Small intestine (tissue), 7 donors: ENCODE results near the gene KMT5B. TPM values are rescaled to one million over a fixed set of nuclear protein-coding genes. Genes with fewer than 3 reads are reported as not detected.

Source experiments
- DNase-seq, 2 donors: peaks; one replicate each; pipeline versions ENCODE4 v3.0.0 to v3.0.0-alpha.2; 2013
- FAIRE-seq: peaks from 2 replicates; lab custom pipeline; 2012; peaks lifted over from hg19 to GRCh38; lab: Jason Lieb, UNC
- H3K27ac ChIP-seq, 3 donors: one replicate each; pipeline ENCODE4 v1.5.1; 2013; ENCODE audit warnings: low read length in 2 of 3, mild to moderate bottlenecking in 2 of 3, control low read depth in 1 of 3, inconsistent platforms in 1 of 3, low read depth in 1 of 3, moderate library complexity in 1 of 3
- H3K27me3 ChIP-seq, 3 donors: one replicate each; pipeline ENCODE4 v1.6.1; 2013; ENCODE audit warnings: low read length in 3 of 3, inconsistent platforms in 1 of 3; ENCODE audit not compliant: control insufficient read depth in 3 of 3, insufficient read depth in 3 of 3
- H3K36me3 ChIP-seq, 3 donors: one replicate each; pipeline ENCODE4 v1.6.1; 2013; ENCODE audit warnings: low read length in 3 of 3, inconsistent platforms in 1 of 3, low read depth in 1 of 3, mild to moderate bottlenecking in 1 of 3, moderate library complexity in 1 of 3; ENCODE audit not compliant: control insufficient read depth in 3 of 3, insufficient read depth in 2 of 3
- H3K4me1 ChIP-seq, 3 donors: one replicate each; pipeline ENCODE4 v1.6.1; 2013; ENCODE audit warnings: low read length in 2 of 3, inconsistent platforms in 1 of 3, low read depth in 1 of 3, mild to moderate bottlenecking in 1 of 3, moderate library complexity in 1 of 3; ENCODE audit not compliant: control insufficient read depth in 3 of 3, insufficient read depth in 2 of 3
- H3K4me3 ChIP-seq, 3 donors: one replicate each; pipeline ENCODE4 v1.5.1; 2013; ENCODE audit warnings: low read length in 3 of 3, control low read depth in 1 of 3, inconsistent platforms in 1 of 3, low read depth in 1 of 3, mild to moderate bottlenecking in 1 of 3, moderate library complexity in 1 of 3
- H3K9me3 ChIP-seq, 2 donors: one replicate each; pipeline ENCODE4 v1.6.1; 2013; ENCODE audit warnings: low read depth in 1 of 2, low read length in 1 of 2; ENCODE audit not compliant: control insufficient read depth in 2 of 2, insufficient read depth in 1 of 2
- WGBS, 3 donors: extraction: QIAGEN DNeasy Blood & Tissue Kit; methylation state at CpG; one replicate each; pipeline ENCODE4 v1.1.7; 2013; 5-methylcytosine and 5-hydroxymethylcytosine counted together
- polyA plus RNA-seq, 4 donors: library from polyadenylated mRNA; stranded (reverse) in 3 of 4; unstranded in 1 of 4; fragments of 200-250 nt in 3 of 4; fragments of 120-200 nt in 1 of 4; gene quantifications; one replicate each; pipeline versions ENCODE4 v1.2.1 to v1.2.3, GENCODE V29; 2013
- donor health status: healthy with polysubstance abuse.
- donor health status: control.
- donor health status: control.
- donor health status: Bipolar disorder and iron deficiency.
- donor health status: healthy.

The KMT5B gene
- polyA plus RNA-seq, 4 donors, result 17.3 to 53.5 (median 30.0) TPM

GRCh38 chr11:68201492-68201891 lies 11.6 kb downstream of the KMT5B start:
- Histone ChIP-seq H3K9me3 (no peaks in the 10 kb centered on the region), H3K4me1 (peaks cover 3 to 9% (median 3%) of the 10 kb centered on the region in 3 donors), H3K27ac (no peak overlapping the region), H3K4me3 (no peak overlapping the region), H3K27me3 (no peaks in the 10 kb centered on the region), H3K36me3 (peaks cover 0 to 18% (median 0%) of the 10 kb centered on the region in 3 donors)
- 83 to 93% (median 87%) methylated on average over 4 of the region's 4 CpGs for whole genome bisulfite sequencing, 3 donors
- DNase-seq, result no peak
- no peak for FAIRE-seq

GRCh38 chr11:68200639-68201038 lies 12.5 kb downstream of the KMT5B start:
- Histone ChIP-seq H3K36me3 (peaks cover 0 to 18% (median 0%) of the 10 kb centered on the region in 3 donors), H3K27ac (no peak overlapping the region), H3K9me3 (no peaks in the 10 kb centered on the region), H3K4me1 (peaks cover 0 to 8% (median 3%) of the 10 kb centered on the region in 3 donors), H3K4me3 (no peak overlapping the region), H3K27me3 (no peaks in the 10 kb centered on the region)
- WGBS, 3 donors, result 61 to 78% (median 73%) methylated on average over 3 of the region's 3 CpGs
- no peak for FAIRE-seq
- no peak for DNase-seq

- H3K36me3 ChIP-seq, result peaks cover 0 to 20% (median 0%) of the 10 kb centered on the region in 3 donors
- no peak overlapping the region for H3K27ac ChIP-seq
- peaks cover 0 to 8% (median 3%) of the 10 kb centered on the region in 3 donors for H3K4me1 ChIP-seq
- 86 to 88% (median 86%) methylated on average over 8 of the region's 8 CpGs for WGBS, 3 donors
- DNase-seq (no peak), FAIRE-seq (no peak)
- no peak overlapping the region for H3K4me3 ChIP-seq
- no peaks in the 10 kb centered on the region for H3K27me3 ChIP-seq
- no peaks in the 10 kb centered on the region for H3K9me3 ChIP-seq
Measured at GRCh38 chr11:68199295-68199987, 13.7 kb downstream of the KMT5B start.

DNA sequence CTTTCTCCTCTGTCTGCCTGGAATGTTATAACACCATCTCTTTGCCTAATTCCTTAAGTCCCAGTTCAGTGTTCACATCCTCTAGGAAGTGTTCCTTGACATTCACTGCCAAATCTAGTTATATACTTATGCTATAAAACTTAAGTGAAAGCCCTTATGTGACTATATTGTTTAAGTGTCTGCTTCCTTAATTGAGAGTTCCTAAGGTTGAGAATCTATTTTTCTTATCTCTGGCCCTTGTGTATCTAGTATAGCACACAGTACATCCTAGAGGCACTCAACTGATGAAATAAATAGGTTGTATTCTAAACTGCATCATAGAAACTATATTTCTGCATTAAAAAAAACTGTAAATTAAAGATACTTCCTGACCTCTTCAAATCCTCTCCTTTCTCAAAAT lies 16.9 kb downstream of the KMT5B start:
- H3K4me1 ChIP-seq, result peaks cover 0 to 12% (median 3%) of the 10 kb centered on the region in 3 donors
- no peaks in the 10 kb centered on the region for H3K9me3 ChIP-seq
- H3K4me3 ChIP-seq, result no peak overlapping the region
- DNase-seq (no peak), FAIRE-seq (no peak)
- no peaks in the 10 kb centered on the region for H3K27me3 ChIP-seq
- no peak overlapping the region for H3K27ac ChIP-seq
- H3K36me3 ChIP-seq, result peaks cover 0 to 16% (median 0%) of the 10 kb centered on the region in 3 donors

DNA sequence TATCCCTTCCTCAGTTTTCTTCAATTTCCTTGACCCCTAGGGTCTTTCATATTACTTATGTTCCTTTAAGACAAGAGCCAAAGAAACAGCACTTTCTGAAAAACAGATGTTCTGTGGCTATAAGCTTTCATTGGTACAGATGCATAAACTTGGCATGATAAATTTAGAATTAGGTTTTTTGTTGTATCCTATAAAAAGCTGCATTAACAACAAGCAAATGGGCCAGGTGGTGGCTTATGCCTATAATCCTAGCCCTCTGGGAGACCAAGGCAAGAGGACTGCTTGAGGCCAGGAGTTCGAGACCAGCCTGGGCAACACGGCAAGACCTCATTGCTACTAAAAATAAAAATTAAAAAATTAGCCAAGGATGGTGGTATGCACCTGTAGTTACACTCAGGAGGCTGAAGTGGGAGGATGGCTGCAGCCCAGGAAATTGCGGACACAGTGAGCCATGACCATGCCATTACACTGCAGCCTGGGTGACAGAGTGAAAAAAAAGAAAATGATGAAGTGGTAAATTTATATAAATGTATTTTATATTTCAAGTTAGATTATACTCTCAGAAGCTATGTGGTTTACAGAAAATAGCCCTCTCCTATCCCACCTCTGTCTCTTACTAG lies 18.3 kb downstream of the KMT5B start:
- H3K36me3 ChIP-seq, result peaks cover 0 to 17% (median 0%) of the 10 kb centered on the region in 3 donors
- FAIRE-seq (no peak), DNase-seq (no peak)
- no peaks in the 10 kb centered on the region for H3K9me3 ChIP-seq
- H3K27me3 ChIP-seq, result no peaks in the 10 kb centered on the region
- peaks cover 0 to 12% (median 3%) of the 10 kb centered on the region in 3 donors for H3K4me1 ChIP-seq
- H3K27ac ChIP-seq, result no peak overlapping the region
- WGBS, 3 donors, result 92 to 96% (median 94%) methylated on average over 3 of the region's 3 CpGs
- H3K4me3 ChIP-seq, result no peak overlapping the region

DNA sequence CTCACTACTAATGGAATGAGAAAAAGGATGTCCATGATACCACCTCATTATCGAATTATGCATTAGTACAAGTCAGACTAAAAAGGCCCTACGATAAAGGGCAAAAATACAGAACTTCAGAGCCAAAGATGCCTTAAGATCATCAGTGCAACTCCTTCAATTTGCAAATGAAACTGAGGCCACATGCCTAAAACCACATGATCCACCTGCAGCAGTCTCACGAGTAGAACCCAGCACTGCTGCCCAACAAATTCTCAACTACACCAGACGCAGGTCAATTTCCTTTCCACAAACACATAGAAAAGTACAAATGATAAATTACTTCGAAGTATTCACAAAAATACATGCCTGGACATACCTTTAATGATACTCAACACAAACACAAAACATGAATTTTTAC lies 20.1 kb downstream of the KMT5B start:
- FAIRE-seq, result no peak
- Histone ChIP-seq H3K9me3 (no peaks in the 10 kb centered on the region), H3K4me1 (peaks cover 0 to 10% (median 0%) of the 10 kb centered on the region in 3 donors), H3K27ac (no peak overlapping the region), H3K4me3 (no peak overlapping the region), H3K36me3 (peaks cover 0 to 14% (median 0%) of the 10 kb centered on the region in 3 donors), H3K27me3 (no peaks in the 10 kb centered on the region)
- no peak for DNase-seq
- WGBS, 3 donors, result 76 to 84% (median 77%) methylated on average over 5 of the region's 5 CpGs

DNA sequence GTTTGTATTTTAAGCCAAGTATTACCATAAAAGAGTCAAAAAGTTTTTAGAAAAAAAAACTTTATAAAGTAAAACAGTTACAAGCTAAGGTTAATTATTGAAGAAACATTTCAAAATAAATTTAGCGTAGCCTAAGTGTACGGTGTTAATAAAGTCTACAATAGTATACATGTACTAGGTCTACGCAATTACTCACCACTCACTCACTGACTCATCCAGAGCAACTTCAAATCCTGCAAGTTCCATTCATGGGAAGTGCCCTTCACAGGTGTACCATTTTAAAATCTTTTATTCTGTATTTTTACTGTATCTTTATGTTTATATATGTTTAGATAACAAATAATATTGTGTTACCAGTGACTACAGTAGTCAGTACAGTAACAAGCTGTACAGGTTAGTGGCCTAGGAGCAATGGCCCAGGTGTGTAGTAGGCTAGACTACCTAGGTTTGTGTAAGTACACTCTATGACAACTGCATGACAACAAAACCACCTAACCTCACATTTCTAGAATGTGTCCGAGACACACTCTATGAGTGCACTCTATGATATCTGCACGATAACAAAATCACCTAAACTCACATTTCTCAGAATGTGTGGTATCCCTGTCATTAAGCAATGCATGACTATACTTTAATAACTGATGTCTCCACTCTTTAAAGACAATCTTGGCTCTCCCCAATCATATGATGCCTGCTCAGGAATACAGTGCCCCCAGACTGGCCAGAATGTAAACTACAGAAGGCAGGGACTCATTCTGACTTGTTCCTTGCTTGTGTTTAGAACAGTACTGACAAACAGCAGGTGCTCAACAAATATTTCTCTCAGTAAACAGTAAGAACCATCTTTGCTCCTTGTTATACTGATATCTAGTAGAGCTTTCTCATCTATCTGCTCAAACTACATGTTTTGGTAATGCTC lies 21.2 kb downstream of the KMT5B start:
- no peak overlapping the region for H3K27ac ChIP-seq
- H3K4me1 ChIP-seq, result peaks cover 0 to 10% (median 0%) of the 10 kb centered on the region in 3 donors
- H3K27me3 ChIP-seq, result no peaks in the 10 kb centered on the region
- WGBS, 3 donors, result 84 to 89% (median 86%) methylated on average over 5 of the region's 5 CpGs
- DNase-seq, result no peak
- peaks cover 0 to 16% (median 0%) of the 10 kb centered on the region in 3 donors for H3K36me3 ChIP-seq
- H3K9me3 ChIP-seq, result no peaks in the 10 kb centered on the region
- FAIRE-seq, result no peak
- H3K4me3 ChIP-seq, result no peak overlapping the region

- Histone ChIP-seq H3K27ac (no peak overlapping the region), H3K4me3 (no peak overlapping the region), H3K9me3 (no peaks in the 10 kb centered on the region), H3K4me1 (peaks cover 0 to 7% (median 0%) of the 10 kb centered on the region in 3 donors), H3K27me3 (no peaks in the 10 kb centered on the region), H3K36me3 (peaks cover 2 to 22% (median 4%) of the 10 kb centered on the region in 3 donors)
- 92 to 95% (median 93%) methylated on average over 3 of the region's 3 CpGs for WGBS, 3 donors
- FAIRE-seq (no peak), DNase-seq (no peak)
Measured at GRCh38 chr11:68189888-68190287, 23.2 kb downstream of the KMT5B start.
